Smooth muscle cell of the brain vasculature (primary cell): ENCODE data around the gene DENND1A.
"Not testable (repeated sequence)": the region's sequence is repeated elsewhere in the genome, so short reads cannot be mapped to it uniquely, and the experiment has no call there.

Source experiments
- DNase-seq: peaks from one replicate; pipeline ENCODE4 v3.0.0-alpha.2; 2012; ENCODE audit warnings: low read depth, low spot score

Gene DENND1A

GRCh38 chr9:123416176-123416575, 513.8 kb downstream of the DENND1A start:
- DNase-seq, result no peak

DNA sequence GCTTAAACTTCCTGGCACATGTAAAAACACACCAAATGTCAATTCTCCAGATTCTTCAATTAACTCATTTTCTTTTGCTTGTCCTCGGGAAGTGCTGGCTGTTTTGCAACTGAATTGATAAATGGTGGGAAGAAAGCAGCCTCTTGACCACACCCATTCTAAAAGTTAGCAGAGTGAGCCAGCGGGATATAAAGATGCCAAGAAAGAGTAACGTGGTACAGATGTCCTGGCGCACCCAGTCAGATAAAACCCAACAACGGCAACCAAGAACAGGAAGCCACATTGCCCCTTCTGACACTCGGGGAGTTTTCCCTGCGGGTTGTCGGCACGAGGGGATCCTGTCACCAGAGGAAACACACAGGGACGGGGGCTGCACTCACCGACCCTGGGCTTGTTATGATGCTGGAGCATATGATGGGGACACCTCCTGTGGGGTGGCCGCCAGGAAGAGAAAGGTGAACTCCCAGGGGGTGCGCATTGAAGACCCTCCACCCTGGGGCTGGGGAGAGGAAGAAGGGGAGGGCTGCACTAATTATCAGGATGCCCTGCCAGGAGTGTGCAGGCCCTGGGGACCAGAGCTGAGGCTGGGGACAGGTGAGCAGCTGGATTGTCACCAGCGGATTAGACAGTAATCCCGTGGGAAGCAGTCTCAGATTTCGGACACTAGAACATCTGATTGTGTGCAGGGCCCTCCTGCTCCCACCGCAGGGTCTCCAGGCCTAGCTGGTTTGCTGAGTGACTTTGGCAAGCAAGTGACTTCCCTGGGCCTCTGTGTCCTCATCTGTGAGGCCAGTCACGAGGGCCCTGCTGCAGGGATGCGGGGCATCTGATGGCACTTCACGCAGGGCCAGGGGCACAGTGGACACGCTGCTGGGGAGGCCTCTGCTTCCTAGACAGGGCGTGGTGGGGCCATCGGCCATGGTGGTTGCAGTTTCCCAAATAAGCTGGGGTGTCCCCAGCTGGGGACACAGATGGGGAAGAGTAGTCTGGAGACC, 514.7 kb downstream of the DENND1A start:
- DNase-seq, result no peak

GRCh38 chr9:123414204-123414603, 515.7 kb downstream of the DENND1A start:
- no peak for DNase-seq

- DNase-seq, result no peak
Observed at GRCh38 chr9:123412171-123412820, 517.6 kb downstream of the DENND1A start.

DNA sequence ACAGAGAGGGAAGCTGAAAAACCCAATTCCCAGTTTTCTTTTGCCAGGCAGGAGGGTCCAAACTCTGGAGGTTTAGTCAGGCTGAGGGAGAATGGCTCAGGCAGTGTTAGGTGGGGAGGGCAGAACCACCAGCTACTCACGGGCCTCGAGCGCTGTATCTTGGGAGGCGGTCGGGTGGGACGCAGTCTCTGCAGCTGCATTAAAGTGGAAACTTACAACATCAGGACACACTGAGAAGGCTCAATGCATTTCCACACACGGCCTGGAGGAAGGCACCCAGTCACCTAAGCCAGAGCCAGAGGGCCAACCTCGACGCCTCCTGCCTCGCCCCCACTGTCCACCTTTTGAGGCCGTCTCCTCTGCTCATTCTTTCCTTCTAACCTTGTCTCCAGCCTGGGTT, 518.3 kb downstream of the DENND1A start:
- DNase-seq, result no peak

DNA sequence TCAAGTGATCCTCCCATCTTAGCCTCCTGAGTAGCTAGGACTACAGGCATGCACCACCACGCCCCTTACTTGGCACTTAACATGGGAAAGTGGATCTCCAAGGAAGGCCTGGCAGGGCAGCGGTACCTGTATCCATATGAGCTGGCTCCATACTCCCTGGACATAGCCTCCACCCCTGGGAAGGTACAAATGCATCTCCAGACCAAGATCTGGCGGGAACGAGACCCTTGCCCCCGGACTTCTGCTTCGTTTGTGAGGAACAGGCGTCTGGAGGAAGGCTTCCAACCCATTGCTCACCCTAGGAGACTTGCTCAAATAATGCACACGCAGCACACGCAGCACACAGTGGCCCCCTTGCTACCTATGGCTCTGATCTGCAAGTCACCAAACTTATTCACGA, 518.7 kb downstream of the DENND1A start:
- no peak for DNase-seq

GRCh38 chr9:123410281-123410910, 519.5 kb downstream of the DENND1A start:
- no peak for DNase-seq

GRCh38 chr9:123408313-123409262, 521.3 kb downstream of the DENND1A start:
- no peak for DNase-seq

- no peak for DNase-seq
Observed at GRCh38 chr9:123407217-123407851, 522.6 kb downstream of the DENND1A start.

DNA sequence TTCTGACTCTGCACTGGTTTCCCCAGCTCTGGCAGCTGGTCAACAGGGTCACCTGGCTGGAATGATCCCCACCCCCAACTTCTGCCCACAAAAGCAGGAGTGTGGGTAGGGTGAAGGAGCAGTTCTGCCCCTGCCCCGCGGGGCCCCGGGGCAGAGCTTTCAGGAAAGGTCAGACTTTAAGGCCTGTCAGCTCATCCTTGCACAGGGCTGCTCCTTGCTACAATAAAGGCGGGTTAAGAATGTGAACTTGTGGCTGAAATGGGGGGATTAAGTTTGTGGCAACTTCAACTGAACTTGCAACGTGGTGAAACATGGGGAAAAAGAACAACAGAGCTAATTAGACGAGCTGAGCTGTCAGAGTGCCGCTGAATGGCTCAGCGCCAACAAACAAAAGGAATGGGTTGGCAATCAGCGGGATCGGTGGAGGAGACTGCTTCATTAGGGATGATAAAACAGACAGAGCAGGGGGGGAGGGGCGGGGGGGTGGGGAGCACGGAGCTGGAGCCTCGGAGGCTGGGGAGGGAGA, 523.2 kb downstream of the DENND1A start:
- DNase-seq, result no peak

- DNase-seq, result no peak
Observed at GRCh38 chr9:123406016-123406415, 523.9 kb downstream of the DENND1A start.

- DNase-seq, result no peak
Observed at GRCh38 chr9:123402981-123403509, 526.9 kb downstream of the DENND1A start.

DNA sequence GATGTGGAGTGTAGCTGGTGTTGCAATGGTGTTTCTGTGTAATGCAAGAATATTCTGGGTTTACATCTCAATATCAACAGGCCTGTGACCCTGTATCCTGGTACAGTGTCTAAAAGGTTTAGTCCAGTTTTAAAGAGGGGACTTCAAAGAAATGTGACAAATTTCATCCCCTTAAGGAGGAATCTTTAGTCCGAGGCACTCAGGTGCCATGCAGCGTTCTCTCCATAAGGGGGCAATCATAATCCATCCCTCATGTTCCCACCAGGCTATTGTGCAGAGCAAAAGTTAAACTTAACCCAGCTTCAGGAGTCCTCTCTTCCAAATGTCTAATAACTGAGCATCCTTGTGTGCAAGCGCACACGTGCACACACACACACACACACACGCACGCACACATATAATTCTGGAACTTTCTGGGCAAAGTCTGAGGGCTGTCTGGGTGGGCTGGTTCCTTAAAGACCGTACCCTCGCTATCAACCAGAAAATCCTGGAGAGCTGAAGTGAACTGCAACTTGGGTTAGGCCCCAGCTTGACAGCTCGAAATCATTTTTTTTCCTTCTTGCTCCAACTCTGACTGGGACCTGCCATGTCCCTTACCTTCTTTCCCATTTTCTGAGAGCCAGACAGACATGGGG, 527.9 kb downstream of the DENND1A start:
- DNase-seq, result peak; percentile 36

DNA sequence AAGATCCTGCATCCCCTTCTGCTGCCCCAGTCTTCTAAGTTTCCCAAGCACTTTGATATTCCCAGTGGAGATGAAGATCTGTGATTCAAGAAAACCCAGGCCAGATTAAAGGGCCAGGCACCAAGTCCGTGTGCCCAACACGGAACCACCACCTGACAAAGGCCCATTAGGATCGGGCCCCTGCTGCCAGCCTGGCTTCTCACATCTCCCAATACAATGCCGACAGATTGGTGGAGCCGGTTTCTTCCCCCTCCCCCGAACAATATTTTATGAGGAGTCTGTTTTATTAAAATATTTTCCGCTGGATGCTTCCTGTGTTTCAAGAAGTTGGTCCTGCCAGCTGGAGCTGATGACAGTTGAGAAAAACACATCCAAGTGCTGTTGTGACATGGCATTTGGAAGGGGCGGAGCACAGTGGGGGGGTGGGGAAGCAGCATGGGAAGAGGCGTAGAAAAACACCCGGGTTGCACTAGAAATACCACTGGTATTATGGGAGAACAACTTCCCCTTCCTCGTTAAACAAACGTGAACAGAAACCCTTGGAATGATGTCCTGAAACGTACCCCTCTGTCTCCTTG, 528.9 kb downstream of the DENND1A start:
- DNase-seq, result no peak

DNA sequence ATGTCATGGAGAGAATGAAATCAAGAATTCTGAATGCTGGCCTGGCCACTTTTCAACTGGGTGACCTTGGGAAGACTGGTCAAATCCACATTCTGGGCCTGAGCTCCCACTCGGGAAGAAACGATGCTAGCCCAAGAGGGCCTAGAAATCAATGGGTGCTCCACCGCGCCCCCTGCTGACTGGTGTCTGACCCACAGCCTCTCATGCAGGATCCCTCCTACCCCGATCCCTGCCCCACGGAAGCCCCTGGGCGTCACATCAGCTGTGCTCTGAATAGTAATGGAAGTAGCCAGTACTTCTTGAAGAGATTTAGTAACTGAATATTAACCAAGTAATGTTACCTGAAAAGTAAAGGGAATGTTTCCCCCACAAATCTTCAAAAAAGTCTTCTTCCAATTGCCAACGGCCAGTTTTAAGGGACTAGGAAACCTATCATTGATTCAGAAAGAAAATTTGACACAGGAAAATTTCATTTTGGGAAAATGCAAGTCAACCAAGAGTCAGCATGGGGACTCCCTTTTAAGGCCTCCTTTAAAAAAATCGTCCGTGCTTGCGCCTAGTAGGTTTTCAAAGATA, 530.0 kb downstream of the DENND1A start:
- no peak for DNase-seq

- not testable (repeated sequence) for DNase-seq
Observed at GRCh38 chr9:123398938-123399337, 531.0 kb downstream of the DENND1A start.

GRCh38 chr9:123397975-123398374, 532.0 kb downstream of the DENND1A start:
- DNase-seq, result no peak

- no peak for DNase-seq
Observed at GRCh38 chr9:123395689-123396511, 534.0 kb downstream of the DENND1A start.
